ENCODE measurements around the gene SLC9B1. TPM values are rescaled to one million over a fixed set of nuclear protein-coding genes. Genes with fewer than 3 reads are reported as not detected.

SLC9B1 gene, protein sequence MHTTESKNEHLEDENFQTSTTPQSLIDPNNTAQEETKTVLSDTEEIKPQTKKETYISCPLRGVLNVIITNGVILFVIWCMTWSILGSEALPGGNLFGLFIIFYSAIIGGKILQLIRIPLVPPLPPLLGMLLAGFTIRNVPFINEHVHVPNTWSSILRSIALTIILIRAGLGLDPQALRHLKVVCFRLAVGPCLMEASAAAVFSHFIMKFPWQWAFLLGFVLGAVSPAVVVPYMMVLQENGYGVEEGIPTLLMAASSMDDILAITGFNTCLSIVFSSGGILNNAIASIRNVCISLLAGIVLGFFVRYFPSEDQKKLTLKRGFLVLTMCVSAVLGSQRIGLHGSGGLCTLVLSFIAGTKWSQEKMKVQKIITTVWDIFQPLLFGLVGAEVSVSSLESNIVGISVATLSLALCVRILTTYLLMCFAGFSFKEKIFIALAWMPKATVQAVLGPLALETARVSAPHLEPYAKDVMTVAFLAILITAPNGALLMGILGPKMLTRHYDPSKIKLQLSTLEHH
- polyA plus RNA-seq (2013, experiment 1 of 2), result 1.6 TPM
- polyA plus RNA-seq (2013, experiment 2 of 2), result 1.6 TPM

DNA sequence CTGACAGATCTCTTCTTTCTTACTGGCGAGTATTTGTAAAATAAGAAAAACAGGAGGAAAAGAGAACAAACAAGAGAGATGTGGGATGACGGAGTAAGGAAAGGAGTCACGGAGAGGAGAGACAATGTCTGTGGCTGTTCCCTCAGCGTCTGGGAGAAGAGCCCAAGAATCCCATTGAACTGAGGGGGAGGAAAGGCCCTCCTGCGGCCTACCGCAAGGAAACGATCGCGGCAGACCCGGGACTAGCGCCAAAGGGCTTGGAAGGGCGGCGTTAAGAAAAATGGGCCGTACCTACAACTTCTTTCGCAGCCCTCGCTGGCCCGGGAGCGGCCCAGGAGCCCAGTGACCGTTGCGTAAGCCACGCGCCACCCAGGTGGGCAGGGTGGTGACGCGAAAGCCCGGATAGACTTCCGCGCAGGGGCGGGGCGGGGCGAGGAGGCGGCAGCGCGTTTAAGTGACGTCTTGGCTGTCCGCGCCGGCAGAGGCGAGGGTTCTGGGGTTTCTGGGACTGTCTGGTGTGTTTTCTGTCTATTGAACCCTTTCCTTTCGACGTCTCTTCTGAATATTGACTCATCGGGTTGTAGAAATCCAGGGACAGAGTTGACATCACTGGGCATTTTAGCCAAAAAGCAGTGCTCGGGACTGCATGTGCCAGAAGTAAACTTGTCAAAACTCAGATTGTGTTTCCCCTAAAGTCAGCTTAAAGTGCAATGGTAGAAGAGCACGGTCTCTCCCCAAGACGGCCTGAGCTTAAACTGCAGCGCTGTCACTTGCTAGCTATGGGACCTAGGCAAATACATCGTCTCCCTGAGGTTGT lies at the start of gene SLC9B1:
Gene SLC9B1, minus strand, starts transcription at position 398 of the 817 bp plus-strand sequence. CDS start 27,994 bp downstream, outside the sequence.
- Histone ChIP-seq H2AK5ac (ENCODE audit: low read depth, low read length) (peak within 1 kb of the TSS; percentile 16), H2AFZ (ENCODE audit: low read length) (no peak within 1 kb of the TSS), H3K4me2 (ENCODE audit: insufficient read depth, low read length, poor library complexity, severe bottlenecking) (peak within 1 kb of the TSS; percentile 65), H2BK120ac (ENCODE audit: low read depth, low read length) (no peak within 1 kb of the TSS), H3K18ac (ENCODE audit: low read length) (peak within 1 kb of the TSS; percentile 82), H3K23ac (ENCODE audit: low read depth, low read length, poor library complexity) (peak within 1 kb of the TSS; percentile 75), H3K14ac (ENCODE audit: low read length) (no peak within 1 kb of the TSS), H4K8ac (ENCODE audit: low read depth, low read length) (no peak within 1 kb of the TSS), H3K79me1 (ENCODE audit: low read depth, low read length) (no peaks in the 10 kb centered on the region), H3K9me3 (replicated peaks in 1 of 2; ENCODE audit: control insufficient read depth in 2 of 2, insufficient read depth in 1 of 2, low read depth in 1 of 2, low read length in 2 of 2) (peaks cover 2 to 7% of the 10 kb centered on the region in 2 donors), H2BK12ac (ENCODE audit: low read length) (no peak within 1 kb of the TSS), H3K4me3 (ENCODE audit: low read length in 2 of 2) (peak within 1 kb of the TSS in 1 of 2 donors; percentile 86), H3K27me3 (ENCODE audit: control insufficient read depth in 3 of 3, insufficient read depth in 3 of 3, low read depth in 1 of 3, low read length in 3 of 3) (no peaks in the 10 kb centered on the region), H3K27ac (replicated peaks; ENCODE audit: low read length) (peak within 1 kb of the TSS; percentile 75), H2BK5ac (ENCODE audit: low read length) (no peak within 1 kb of the TSS), H3K9ac (ENCODE audit: low read depth, low read length, poor library complexity) (peak within 1 kb of the TSS; percentile 63), H3K36me3 (replicated peaks in 1 of 2; ENCODE audit: control insufficient read depth in 2 of 2, insufficient read depth in 2 of 2, low read length in 2 of 2) (peaks cover 0 to 6% of the 10 kb centered on the region in 2 donors), H3K4me1 (ENCODE audit: control insufficient read depth in 2 of 2, insufficient read depth in 1 of 2, low read depth in 1 of 2, low read length in 2 of 2) (no peaks in the 10 kb centered on the region), H4K91ac (ENCODE audit: low read depth, low read length, poor library complexity) (no peak within 1 kb of the TSS), H3K4ac (ENCODE audit: low read length) (no peak within 1 kb of the TSS), H2BK15ac (ENCODE audit: low read length) (no peak within 1 kb of the TSS)
- DNase-seq (ENCODE audit: low spot score), result peak; percentile 79
- no CpG with 5 or more reads among the region's 46 CpGs for WGBS, 2 donors (ENCODE audit: extremely low coverage in 2 of 2, insufficient read length in 2 of 2, insufficient replicate concordance in 1 of 2)

DNA sequence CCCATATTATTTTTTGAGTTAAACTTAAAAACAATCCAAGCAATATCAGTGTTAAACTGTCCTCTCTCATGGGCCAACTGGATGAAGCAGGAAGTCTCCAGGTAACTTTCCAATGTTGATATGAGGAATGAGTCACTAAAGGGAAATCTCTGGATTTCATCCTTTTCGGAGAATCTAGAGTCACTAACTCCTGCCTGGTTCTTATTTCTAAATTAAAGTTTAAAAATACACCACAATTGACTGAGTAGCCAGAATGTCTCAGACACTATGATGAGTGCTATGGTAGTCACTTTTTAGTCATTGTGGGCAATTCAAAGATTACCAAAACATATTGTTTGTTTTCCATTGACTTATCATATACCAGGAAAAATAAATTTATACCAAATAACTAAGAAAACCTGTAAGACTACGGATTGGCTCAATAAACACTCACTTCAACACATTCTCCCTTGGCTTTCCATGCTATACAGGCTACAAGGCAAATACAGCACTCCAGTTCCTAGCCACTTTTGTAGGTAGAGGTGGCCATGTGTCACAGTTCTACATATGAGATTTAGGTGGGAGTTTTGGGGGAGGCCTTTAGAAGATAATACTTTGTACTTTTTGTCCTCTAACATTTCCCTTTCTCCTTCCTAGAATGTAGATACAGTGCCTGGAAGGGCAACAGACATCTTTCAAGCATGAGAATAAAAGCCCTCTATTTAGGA lies 48.5 kb upstream of the SLC9B1 start:
- no peak overlapping the region for H3K4me3 ChIP-seq (ENCODE audit: low read length in 2 of 2)
- WGBS, 2 donors (ENCODE audit: extremely low coverage in 2 of 2, insufficient read length in 2 of 2, insufficient replicate concordance in 1 of 2), result no CpG with 5 or more reads among the region's 2 CpGs
- H2AK5ac ChIP-seq (ENCODE audit: low read depth, low read length), result no peak overlapping the region
- no peak overlapping the region for H3K14ac ChIP-seq (ENCODE audit: low read length)
- DNase-seq (ENCODE audit: low spot score), result no peak
- H2AFZ ChIP-seq (ENCODE audit: low read length), result no peak overlapping the region
- peaks cover 0 to 16% of the 10 kb centered on the region in 2 donors for H3K36me3 ChIP-seq (replicated peaks in 1 of 2; ENCODE audit: control insufficient read depth in 2 of 2, insufficient read depth in 2 of 2, low read length in 2 of 2)
- H4K91ac ChIP-seq (ENCODE audit: low read depth, low read length, poor library complexity), result no peak overlapping the region
- no peak overlapping the region for H4K8ac ChIP-seq (ENCODE audit: low read depth, low read length)
- H3K79me1 ChIP-seq (ENCODE audit: low read depth, low read length), result no peaks in the 10 kb centered on the region
- no peaks in the 10 kb centered on the region for H3K4me1 ChIP-seq (ENCODE audit: control insufficient read depth in 2 of 2, insufficient read depth in 1 of 2, low read depth in 1 of 2, low read length in 2 of 2)
- no peaks in the 10 kb centered on the region for H3K9me3 ChIP-seq (replicated peaks in 1 of 2; ENCODE audit: control insufficient read depth in 2 of 2, insufficient read depth in 1 of 2, low read depth in 1 of 2, low read length in 2 of 2)
- H3K27ac ChIP-seq (replicated peaks; ENCODE audit: low read length), result no peak overlapping the region
- no peak overlapping the region for H2BK5ac ChIP-seq (ENCODE audit: low read length)
- no peak overlapping the region for H3K23ac ChIP-seq (ENCODE audit: low read depth, low read length, poor library complexity)
- H3K4me2 ChIP-seq (ENCODE audit: insufficient read depth, low read length, poor library complexity, severe bottlenecking), result no peak overlapping the region
- no peak overlapping the region for H3K9ac ChIP-seq (ENCODE audit: low read depth, low read length, poor library complexity)
- no peak overlapping the region for H3K4ac ChIP-seq (ENCODE audit: low read length)
- H3K27me3 ChIP-seq (ENCODE audit: control insufficient read depth in 3 of 3, insufficient read depth in 3 of 3, low read depth in 1 of 3, low read length in 3 of 3), result no peaks in the 10 kb centered on the region
- H2BK12ac ChIP-seq (ENCODE audit: low read length), result no peak overlapping the region
- no peak overlapping the region for H3K18ac ChIP-seq (ENCODE audit: low read length)
- no peak overlapping the region for H2BK120ac ChIP-seq (ENCODE audit: low read depth, low read length)
- H2BK15ac ChIP-seq (ENCODE audit: low read length), result no peak overlapping the region

DNA sequence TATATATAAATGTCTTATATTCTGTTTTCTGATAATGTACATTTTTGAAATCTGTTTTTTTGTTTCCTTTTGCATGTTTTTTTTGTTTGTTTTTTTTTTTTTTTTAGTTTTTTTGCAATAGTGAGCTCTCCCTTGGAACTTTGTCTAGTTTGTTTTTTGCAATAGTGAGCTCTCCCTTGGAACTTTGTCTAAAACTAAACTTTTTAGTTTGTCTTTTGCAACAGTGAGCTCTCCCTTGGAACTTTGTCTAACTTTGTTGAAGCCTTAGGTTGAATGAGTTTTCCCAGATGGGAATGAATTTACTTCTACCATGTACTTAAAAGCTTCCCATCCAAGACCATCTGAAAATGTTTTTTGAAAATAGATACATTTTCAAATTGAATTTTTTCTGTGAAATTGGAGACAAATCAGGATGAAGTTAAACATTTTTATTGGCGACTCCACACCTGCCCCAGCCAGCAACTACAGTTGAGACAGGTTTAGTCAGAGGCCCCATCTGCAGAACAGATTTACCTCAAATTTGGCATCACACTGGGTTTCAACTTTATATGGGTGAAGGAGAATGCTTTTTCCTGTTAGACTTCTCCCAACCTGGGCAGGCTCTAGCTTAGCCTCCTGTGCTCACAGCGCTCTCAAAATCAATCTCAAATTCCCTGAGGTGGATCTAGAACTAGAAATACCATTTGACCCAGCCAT lies 41.1 kb upstream of the SLC9B1 start:
- no peak overlapping the region for H2BK120ac ChIP-seq (ENCODE audit: low read depth, low read length)
- H4K91ac ChIP-seq (ENCODE audit: low read depth, low read length, poor library complexity), result no peak overlapping the region
- no peak overlapping the region for H2BK12ac ChIP-seq (ENCODE audit: low read length)
- no peaks in the 10 kb centered on the region for H3K9me3 ChIP-seq (replicated peaks in 1 of 2; ENCODE audit: control insufficient read depth in 2 of 2, insufficient read depth in 1 of 2, low read depth in 1 of 2, low read length in 2 of 2)
- H3K79me1 ChIP-seq (ENCODE audit: low read depth, low read length), result no peaks in the 10 kb centered on the region
- no peak for DNase-seq (ENCODE audit: low spot score)
- H3K27me3 ChIP-seq (ENCODE audit: control insufficient read depth in 3 of 3, insufficient read depth in 3 of 3, low read depth in 1 of 3, low read length in 3 of 3), result no peaks in the 10 kb centered on the region
- H3K23ac ChIP-seq (ENCODE audit: low read depth, low read length, poor library complexity), result no peak overlapping the region
- no peak overlapping the region for H3K4me2 ChIP-seq (ENCODE audit: insufficient read depth, low read length, poor library complexity, severe bottlenecking)
- no peak overlapping the region for H3K4ac ChIP-seq (ENCODE audit: low read length)
- H2AFZ ChIP-seq (ENCODE audit: low read length), result no peak overlapping the region
- H3K9ac ChIP-seq (ENCODE audit: low read depth, low read length, poor library complexity), result no peak overlapping the region
- no peak overlapping the region for H3K14ac ChIP-seq (ENCODE audit: low read length)
- no CpG with 5 or more reads among the region's 2 CpGs for WGBS, 2 donors (ENCODE audit: extremely low coverage in 2 of 2, insufficient read length in 2 of 2, insufficient replicate concordance in 1 of 2)
- no peak overlapping the region for H3K4me3 ChIP-seq (ENCODE audit: low read length in 2 of 2)
- peaks cover 0 to 9% of the 10 kb centered on the region in 2 donors for H3K36me3 ChIP-seq (replicated peaks in 1 of 2; ENCODE audit: control insufficient read depth in 2 of 2, insufficient read depth in 2 of 2, low read length in 2 of 2)
- no peak overlapping the region for H4K8ac ChIP-seq (ENCODE audit: low read depth, low read length)
- H3K27ac ChIP-seq (replicated peaks; ENCODE audit: low read length), result no peak overlapping the region
- H3K4me1 ChIP-seq (ENCODE audit: control insufficient read depth in 2 of 2, insufficient read depth in 1 of 2, low read depth in 1 of 2, low read length in 2 of 2), result no peaks in the 10 kb centered on the region
- H2BK5ac ChIP-seq (ENCODE audit: low read length), result no peak overlapping the region
- H3K18ac ChIP-seq (ENCODE audit: low read length), result no peak overlapping the region
- no peak overlapping the region for H2AK5ac ChIP-seq (ENCODE audit: low read depth, low read length)
- no peak overlapping the region for H2BK15ac ChIP-seq (ENCODE audit: low read length)

Measured in neuronal stem cell (in vitro differentiated cells).